Pancreas (tissue), 10 donors: ENCODE results near the gene PJA2. TPM values are rescaled to one million over a fixed set of nuclear protein-coding genes. Genes with fewer than 3 reads are reported as not detected.
A peak's percentile ranks its signal among the peaks of the same experiment; 100 is the strongest.

Experiments
- ATAC-seq, 4 donors: fragments of 200-7000 bp; cut with Tn5 transposase; one replicate each; pipeline versions ENCODE4 v1.8.0 to v1.9.1; 2020; ENCODE audit warnings: mild to moderate bottlenecking in 4 of 4, moderate library complexity in 4 of 4
- DNase-seq, 6 donors: peaks; one replicate each; pipeline ENCODE4 v3.0.0-alpha.2; 2020
- FAIRE-seq: peaks from 2 replicates; lab custom pipeline; 2012; peaks lifted over from hg19 to GRCh38; lab: Jason Lieb, UNC
- H3K27ac ChIP-seq, 4 donors: fragments of 200-600 bp; sonication (generic); 1 replicate in 3 of 4; 2 replicates in 1 of 4; pipeline versions ENCODE4 v1.5.0 to v1.8.0; 2020
- H3K27me3 ChIP-seq, 4 donors: fragments of 200-600 bp; one replicate each; pipeline ENCODE4 v1.8.0; 2021
- H3K36me3 ChIP-seq, 3 donors: fragments of 200-600 bp; sonication (generic) in 1 of 3; one replicate each; pipeline versions ENCODE4 v1.5.0 to v1.8.0; 2020 to 2021
- H3K4me1 ChIP-seq, 3 donors: fragments of 200-600 bp; one replicate each; pipeline ENCODE4 v1.8.0; 2021
- H3K4me3 ChIP-seq, 4 donors: fragments of 200-600 bp; sonication (generic) in 2 of 4; one replicate each; pipeline versions ENCODE4 v1.5.0 to v1.8.0; 2020 to 2021
- H3K9me3 ChIP-seq, 4 donors: fragments of 200-600 bp; one replicate each; pipeline ENCODE4 v1.8.0; 2021
- WGBS, 2 donors: extraction: QIAGEN DNeasy Blood & Tissue Kit; methylation state at CpG; one replicate each; pipeline ENCODE4 v1.1.7; 2013; 5-methylcytosine and 5-hydroxymethylcytosine counted together
- intact Hi-C, 3 donors: fragments of 100-400 bp; cut with DNase I; formaldehyde crosslinking; loops; one replicate each; pipeline versions ENCODE4 v1.11.1 to v1.14.2; 2022
- polyA plus RNA-seq, 2 donors: library from polyadenylated mRNA; stranded (reverse); fragments of 200-250 nt; gene quantifications; one replicate each; pipeline ENCODE4 v1.2.3, GENCODE V29; 2013
- total RNA-seq, 6 donors: library from RNA; stranded (reverse); fragmentation: NEBNext Ultra II Directional in 4 of 6; extraction: Animal tissue kit (Norgen Biotek cat#: 25700) in 4 of 6; gene quantifications; one replicate each; pipeline versions ENCODE4 v1.2.1 to v1.2.4, GENCODE V29; 2021 to 2023
- TF ChIP-seq, protein P1 (sequence below), 4 donors: fragments of 200-600 bp; sonication (generic) in 3 of 4; IDR thresholded peaks; one replicate each; pipeline versions ENCODE4 v1.5.0 to v1.8.0; 2021; ENCODE audit warnings: antibody characterized with exemption in 4 of 4
- donor health status: healthy with polysubstance abuse.
- donor health status: DM: no; HTN: no; CAD: no; lungs with moderate emphysema.
- donor health status: DM: no; HTN: no; CAD: no.
- donor health status: control.
- donor health status: control.
- donor health status: Bipolar disorder and iron deficiency.
- donor health status: DM: yes; HTN: yes; CAD: no.
- donor health status: DM: no; HTN: no; CAD: no.
- donor health status: DM: no; HTN: no; CAD: no.
- donor health status: DM: yes; HTN: yes; CAD: no.

The PJA2 gene
- total and polyA plus RNA-seq, 8 donors, result 10.4 to 49.7 (median 31.1) TPM

GRCh38 chr5:109316634-109317033 lies 93.1 kb downstream of the PJA2 start:
- TF ChIP-seq, protein P1, sequence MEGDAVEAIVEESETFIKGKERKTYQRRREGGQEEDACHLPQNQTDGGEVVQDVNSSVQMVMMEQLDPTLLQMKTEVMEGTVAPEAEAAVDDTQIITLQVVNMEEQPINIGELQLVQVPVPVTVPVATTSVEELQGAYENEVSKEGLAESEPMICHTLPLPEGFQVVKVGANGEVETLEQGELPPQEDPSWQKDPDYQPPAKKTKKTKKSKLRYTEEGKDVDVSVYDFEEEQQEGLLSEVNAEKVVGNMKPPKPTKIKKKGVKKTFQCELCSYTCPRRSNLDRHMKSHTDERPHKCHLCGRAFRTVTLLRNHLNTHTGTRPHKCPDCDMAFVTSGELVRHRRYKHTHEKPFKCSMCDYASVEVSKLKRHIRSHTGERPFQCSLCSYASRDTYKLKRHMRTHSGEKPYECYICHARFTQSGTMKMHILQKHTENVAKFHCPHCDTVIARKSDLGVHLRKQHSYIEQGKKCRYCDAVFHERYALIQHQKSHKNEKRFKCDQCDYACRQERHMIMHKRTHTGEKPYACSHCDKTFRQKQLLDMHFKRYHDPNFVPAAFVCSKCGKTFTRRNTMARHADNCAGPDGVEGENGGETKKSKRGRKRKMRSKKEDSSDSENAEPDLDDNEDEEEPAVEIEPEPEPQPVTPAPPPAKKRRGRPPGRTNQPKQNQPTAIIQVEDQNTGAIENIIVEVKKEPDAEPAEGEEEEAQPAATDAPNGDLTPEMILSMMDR (IDR thresholded peaks at IDR 0.05), result no peak
- ATAC-seq, result no peak
- FAIRE-seq, result no peak
- DNase-seq, result no peak
- Histone ChIP-seq H3K4me1 (no peaks in the 10 kb centered on the region), H3K27me3 (no peaks in the 10 kb centered on the region), H3K36me3 (no peaks in the 10 kb centered on the region), H3K9me3 (no peaks in the 10 kb centered on the region), H3K4me3 (no peak overlapping the region), H3K27ac (no peak overlapping the region)
- intact Hi-C loops, result no loop called here
- WGBS, 2 donors, result 85 to 93% methylated on average over 4 of the region's 4 CpGs

- H3K27me3 ChIP-seq, result no peaks in the 10 kb centered on the region
- WGBS, 2 donors, result 92% methylated on average over 1 of the region's 1 CpG
- no peaks in the 10 kb centered on the region for H3K4me1 ChIP-seq
- ATAC-seq, result no peak
- H3K27ac ChIP-seq, result no peak overlapping the region
- no peaks in the 10 kb centered on the region for H3K36me3 ChIP-seq
- TF ChIP-seq, protein P1 (IDR thresholded peaks at IDR 0.05), result no peak
- H3K9me3 ChIP-seq, result no peaks in the 10 kb centered on the region
- no peak overlapping the region for H3K4me3 ChIP-seq
- intact Hi-C loops, result no loop called here
- FAIRE-seq, result no peak
- DNase-seq, result no peak
Observed at GRCh38 chr5:109315245-109315644, 94.5 kb downstream of the PJA2 start.

GRCh38 chr5:109313127-109313526 lies 96.6 kb downstream of the PJA2 start:
- FAIRE-seq (no peak), DNase-seq (no peak), ATAC-seq (peak; percentile 24 to 79 (median 49))
- H3K36me3 ChIP-seq, result no peaks in the 10 kb centered on the region
- no peak overlapping the region for H3K4me3 ChIP-seq
- 62 to 71% methylated on average over 2 of the region's 2 CpGs for WGBS, 2 donors
- no peaks in the 10 kb centered on the region for H3K4me1 ChIP-seq
- intact Hi-C loops, result no loop called here
- no peaks in the 10 kb centered on the region for H3K27me3 ChIP-seq
- TF ChIP-seq, protein P1 (IDR thresholded peaks at IDR 0.05), result no peak
- H3K9me3 ChIP-seq, result no peaks in the 10 kb centered on the region
- peak overlapping the region in 3 of 4 donors; percentile 9 to 67 (median 46) for H3K27ac ChIP-seq

DNA sequence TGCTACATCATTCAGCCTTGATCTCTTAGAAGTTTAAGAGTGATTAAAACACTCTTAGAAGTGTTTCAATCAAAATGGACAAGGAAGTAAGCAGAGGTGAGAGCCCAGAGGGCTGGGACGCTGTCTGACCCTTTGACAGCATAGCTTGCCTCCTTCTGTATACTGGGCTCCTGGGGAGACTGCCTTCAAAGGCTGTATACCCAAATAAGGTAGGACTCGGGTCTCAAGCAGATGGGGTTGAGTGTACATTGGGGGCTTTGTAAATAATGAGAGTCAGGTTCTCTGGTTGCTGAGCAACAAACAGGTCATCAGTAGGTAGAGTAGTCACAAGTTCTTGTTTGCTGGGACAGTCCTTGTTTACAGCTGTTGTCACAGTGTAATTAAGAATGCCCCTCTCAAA lies 97.1 kb downstream of the PJA2 start:
- intact Hi-C loops, result no loop called here

DNA sequence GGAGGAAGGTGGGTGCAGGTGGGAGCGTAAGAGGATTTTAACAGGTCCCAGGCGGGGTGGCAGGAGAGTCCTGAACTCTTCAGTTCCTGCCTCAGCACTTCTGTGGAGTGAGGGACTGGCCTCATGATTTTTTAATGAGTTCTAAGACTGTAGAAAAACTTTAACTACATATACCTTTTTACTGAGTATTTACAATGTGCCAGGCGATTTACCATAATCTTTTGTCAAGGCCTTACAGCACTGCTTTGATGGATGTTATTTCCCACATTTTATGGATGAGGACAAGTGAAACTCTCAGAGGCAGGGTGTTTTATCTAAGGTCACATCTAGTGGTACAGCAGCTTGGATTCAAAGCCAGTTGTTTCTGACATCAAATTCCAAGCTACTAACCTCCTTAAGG lies 99.5 kb downstream of the PJA2 start:
- FAIRE-seq (no peak), ATAC-seq (no peak), DNase-seq (no peak)
- Histone ChIP-seq H3K36me3 (no peaks in the 10 kb centered on the region), H3K4me3 (no peak overlapping the region), H3K27ac (no peak overlapping the region), H3K4me1 (no peaks in the 10 kb centered on the region), H3K9me3 (no peaks in the 10 kb centered on the region), H3K27me3 (no peaks in the 10 kb centered on the region)
- 89 to 92% methylated on average over 3 of the region's 3 CpGs for WGBS, 2 donors
- TF ChIP-seq, protein P1 (IDR thresholded peaks at IDR 0.05), result no peak
- intact Hi-C loops, result no loop called here

More for the DNA sequence above, 97.1 kb downstream of the PJA2 start:
- WGBS, 2 donors, result 60 to 63% methylated on average over 2 of the region's 2 CpGs
- no peaks in the 10 kb centered on the region for H3K9me3 ChIP-seq
- ATAC-seq (peak in 2 of 4 donors; percentile 20), FAIRE-seq (no peak), DNase-seq (no peak)
- no peaks in the 10 kb centered on the region for H3K36me3 ChIP-seq
- H3K27ac ChIP-seq, result peak overlapping the region in 3 of 4 donors; percentile 9 to 67 (median 46)
- TF ChIP-seq, protein P1 (IDR thresholded peaks at IDR 0.05), result no peak
- no peak overlapping the region for H3K4me3 ChIP-seq
- H3K27me3 ChIP-seq, result no peaks in the 10 kb centered on the region
- H3K4me1 ChIP-seq, result no peaks in the 10 kb centered on the region
